Ammon's horn (tissue), 1 donor: ENCODE measurements around the gene NKX2-1.

ENCODE experiments used
- DNase-seq: peaks from one replicate; pipeline ENCODE4 v3.0.0-alpha.2; 2016; ENCODE audit warnings: low spot score

NKX2-1 gene

GRCh38 chr14:36517242-36518030 is 2.6 kb downstream of the NKX2-1 start:
- DNase-seq, result no peak

GRCh38 chr14:36516719-36517241 is 3.3 kb downstream of the NKX2-1 start:
- DNase-seq, result no peak

GRCh38 chr14:36515896-36516718 is 3.9 kb downstream of the NKX2-1 start:
- no peak for DNase-seq

GRCh38 chr14:36515105-36515593 is 4.9 kb downstream of the NKX2-1 start:
- DNase-seq, result no peak

- no peak for DNase-seq
Observed at GRCh38 chr14:36514278-36515104, 5.5 kb downstream of the NKX2-1 start.

- DNase-seq, result no peak
Observed at GRCh38 chr14:36513451-36514277, 6.4 kb downstream of the NKX2-1 start.

GRCh38 chr14:36513012-36513420 is 7.0 kb downstream of the NKX2-1 start:
- DNase-seq, result no peak

- no peak for DNase-seq
Observed at GRCh38 chr14:36512585-36513003, 7.4 kb downstream of the NKX2-1 start.

GRCh38 chr14:36511981-36512584 is 7.9 kb downstream of the NKX2-1 start:
- no peak for DNase-seq

GRCh38 chr14:36510874-36511273 is 9.2 kb downstream of the NKX2-1 start:
- no peak for DNase-seq

- DNase-seq, result no peak
Observed at GRCh38 chr14:36510078-36510799, 9.8 kb downstream of the NKX2-1 start.

- DNase-seq, result no peak
Observed at GRCh38 chr14:36509069-36509917, 10.7 kb downstream of the NKX2-1 start.

- DNase-seq, result no peak
Observed at GRCh38 chr14:36508418-36509068, 11.5 kb downstream of the NKX2-1 start.

GRCh38 chr14:36507847-36508417 is 12.1 kb downstream of the NKX2-1 start:
- no peak for DNase-seq

- DNase-seq, result no peak
Observed at GRCh38 chr14:36506732-36507614, 13.1 kb downstream of the NKX2-1 start.

GRCh38 chr14:36505892-36506731 is 13.9 kb downstream of the NKX2-1 start:
- no peak for DNase-seq
